Activated CD8-positive, alpha-beta memory T cell treated with anti-CD3 and anti-CD28 coated beads for 1 hour (primary cell): ENCODE results near the gene KRT82.
"Not testable (repeated sequence)": the region's sequence is repeated elsewhere in the genome, so short reads cannot be mapped to it uniquely, and the experiment has no call there.

Experiments
- DNase-seq, 2 donors: peaks; one replicate each; pipeline ENCODE4 v3.0.0-alpha.2; 2020; ENCODE audit warnings: low read depth in 1 of 2; ENCODE audit errors: extremely low read depth in 1 of 2

The KRT82 gene

DNA sequence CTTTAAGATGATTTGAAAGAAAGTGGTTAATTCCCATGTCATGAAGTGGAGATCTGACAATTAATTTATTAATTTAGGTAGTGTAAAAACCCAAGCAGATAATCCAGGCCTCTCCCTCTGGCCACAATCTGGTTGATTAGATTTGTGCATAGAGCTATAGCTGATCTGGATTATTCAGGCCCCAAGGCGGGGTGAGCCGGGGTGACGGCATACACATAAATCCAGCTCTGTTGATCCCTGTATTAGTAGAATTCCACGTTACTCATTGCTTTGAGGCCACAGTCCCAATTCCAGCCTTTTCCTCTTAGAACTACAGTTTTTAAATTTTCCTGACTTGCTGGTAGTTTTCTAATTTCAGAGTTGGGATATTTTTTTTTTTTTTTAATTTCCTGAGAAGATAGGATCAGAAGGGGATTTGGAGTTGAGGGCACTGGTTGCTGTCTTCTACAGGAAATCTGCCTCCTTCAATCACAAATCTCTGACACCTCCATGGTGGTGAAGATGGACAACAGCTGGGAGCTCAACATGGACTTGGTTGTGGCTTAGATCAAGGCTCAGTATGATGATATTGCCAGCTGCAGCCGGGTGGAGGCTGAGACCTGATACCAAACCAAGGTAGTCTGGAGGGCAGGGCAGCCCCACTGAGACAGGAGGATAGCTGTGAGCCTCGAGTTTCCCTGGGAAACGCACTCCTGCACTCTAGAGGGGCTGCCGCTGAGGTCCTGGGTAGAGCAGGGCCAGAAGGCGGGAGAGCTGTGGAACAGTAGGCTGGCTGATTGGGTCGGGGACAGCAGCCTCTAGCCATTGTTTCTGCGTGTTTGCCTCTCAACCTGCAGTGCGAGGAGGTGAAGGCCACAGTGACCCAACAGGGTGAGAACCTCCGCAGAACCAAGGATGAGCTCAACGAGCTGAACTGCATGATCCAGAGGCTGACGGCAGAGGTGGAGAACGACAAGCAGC is 58.3 kb downstream of the KRT82 start:
- no peak for DNase-seq

DNA sequence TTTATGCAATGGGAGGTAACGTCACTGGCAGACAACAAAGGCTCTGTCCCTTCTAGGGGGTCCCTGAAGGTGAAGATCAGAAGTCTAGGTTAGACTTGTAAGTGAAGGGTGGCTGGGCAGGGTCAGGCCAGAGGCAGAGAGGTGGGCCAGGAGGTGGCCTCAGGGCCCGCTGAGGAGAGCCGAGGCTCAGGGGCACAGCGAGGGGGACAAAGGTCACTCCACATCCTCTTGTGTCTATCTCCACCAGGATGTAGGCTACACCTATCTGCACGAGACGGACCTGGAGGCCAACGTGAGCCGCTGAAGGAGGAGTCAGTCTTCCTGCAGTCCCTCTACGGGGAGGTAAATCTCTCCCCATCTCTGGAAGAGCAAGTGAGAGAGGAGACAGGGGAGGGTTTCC is 59.1 kb downstream of the KRT82 start:
- DNase-seq = no peak

DNA sequence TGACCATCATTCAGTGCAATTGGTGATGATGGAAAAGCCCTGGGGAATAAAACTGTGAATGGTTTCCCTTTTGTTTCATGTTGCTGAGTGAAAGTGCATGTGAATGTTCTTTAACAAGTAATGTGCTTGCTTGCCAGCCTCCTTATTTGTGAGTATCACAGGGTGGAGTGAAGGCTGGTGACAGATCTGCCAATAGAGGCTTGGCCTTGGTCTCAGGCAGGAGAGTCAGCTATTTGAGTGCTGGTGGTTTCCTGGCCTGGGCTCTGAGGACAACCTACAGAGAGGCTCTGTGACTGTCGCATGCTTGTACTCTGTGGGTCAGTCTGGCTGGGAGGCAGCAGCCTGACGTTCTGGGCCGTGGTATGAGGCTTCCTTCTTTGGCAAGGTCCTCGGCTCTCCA is 59.5 kb downstream of the KRT82 start:
- DNase-seq = no peak

DNA sequence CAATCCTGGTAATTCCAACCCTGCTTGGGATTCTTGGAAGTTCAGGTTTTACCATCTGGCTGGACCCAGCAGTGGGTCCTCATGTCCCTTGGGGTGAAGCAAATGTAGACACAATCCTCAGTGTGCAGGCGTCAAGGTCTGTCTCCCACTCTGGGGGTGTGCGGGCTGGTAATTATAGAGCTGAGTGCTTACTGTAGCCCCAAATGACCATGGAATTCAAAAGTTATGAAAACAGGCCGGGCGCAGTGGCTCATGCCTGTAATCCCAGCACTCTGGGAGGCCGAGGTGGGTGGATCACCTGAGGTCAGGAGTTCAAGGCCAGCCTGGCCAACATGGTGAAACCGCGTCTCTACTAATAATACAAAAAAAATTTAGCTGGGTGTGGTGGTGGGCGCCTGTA is 61.1 kb downstream of the KRT82 start:
- DNase-seq = not testable (repeated sequence)

DNA sequence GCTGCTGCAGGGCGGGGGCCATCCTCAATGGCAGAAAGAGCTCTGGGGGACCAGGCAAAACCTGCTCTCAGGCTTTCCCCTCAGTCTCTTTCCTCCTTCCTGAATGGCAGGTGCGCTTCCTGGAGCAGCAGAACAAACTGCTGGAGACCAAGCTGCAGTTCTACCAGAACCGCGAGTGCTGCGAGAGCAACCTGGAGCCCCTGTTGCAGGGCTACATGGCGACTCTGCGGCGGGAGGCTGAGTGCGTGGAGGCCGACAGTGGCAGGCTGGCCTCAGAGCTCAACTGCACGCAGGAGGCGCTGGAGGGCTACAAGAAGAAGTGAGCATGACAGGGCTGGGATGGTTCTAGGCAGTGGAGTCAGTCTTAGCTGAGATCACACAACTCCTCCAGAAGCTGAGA is 62.0 kb downstream of the KRT82 start:
- DNase-seq = no peak
